ENCODE measurements around the gene CLIC4.

Gene CLIC4

GRCh38 chr1:24856787-24857506 lies 111.7 kb downstream of the CLIC4 start:
- no peak for DNase-seq (ENCODE audit: extremely low read depth, low read depth)
- no peak for TF ChIP-seq CTCF (IDR thresholded peaks at IDR 0.05; ENCODE audit: low read depth, low read length)

GRCh38 chr1:24857507-24858133 lies 112.4 kb downstream of the CLIC4 start:
- TF ChIP-seq CTCF (IDR thresholded peaks at IDR 0.05; ENCODE audit: low read depth, low read length): no peak
- no peak for DNase-seq (ENCODE audit: extremely low read depth, low read depth)

- no peak for TF ChIP-seq CTCF (IDR thresholded peaks at IDR 0.05; ENCODE audit: low read depth, low read length)
- DNase-seq (ENCODE audit: extremely low read depth, low read depth): no peak
Measured at GRCh38 chr1:24858277-24858676, 113.0 kb downstream of the CLIC4 start.

GRCh38 chr1:24859063-24860010 lies 114.1 kb downstream of the CLIC4 start:
- no peak for TF ChIP-seq CTCF (IDR thresholded peaks at IDR 0.05; ENCODE audit: low read depth, low read length)
- DNase-seq (ENCODE audit: extremely low read depth, low read depth): no peak

- no peak for TF ChIP-seq CTCF (IDR thresholded peaks at IDR 0.05; ENCODE audit: low read depth, low read length)
Measured at GRCh38 chr1:24860841-24861240, 115.6 kb downstream of the CLIC4 start.

GRCh38 chr1:24861821-24862727 lies 116.8 kb downstream of the CLIC4 start:
- no peak for DNase-seq (ENCODE audit: extremely low read depth, low read depth)
- peak; percentile 26 for TF ChIP-seq CTCF (IDR thresholded peaks at IDR 0.05; ENCODE audit: low read depth, low read length)

More at GRCh38 chr1:24860841-24861240, 115.6 kb downstream of the CLIC4 start:
- no peak for DNase-seq (ENCODE audit: extremely low read depth, low read depth)

Measured in AG09319 (cell line).